HG03196 (cell line): ENCODE data around the gene ELOF1.

Experiments
- ATAC-seq: cut with Tn5 transposase; IDR thresholded peaks from one replicate; pipeline ENCODE4 v1.9.1; 2021; ENCODE audit not compliant: unreplicated experiment

ELOF1 gene

DNA sequence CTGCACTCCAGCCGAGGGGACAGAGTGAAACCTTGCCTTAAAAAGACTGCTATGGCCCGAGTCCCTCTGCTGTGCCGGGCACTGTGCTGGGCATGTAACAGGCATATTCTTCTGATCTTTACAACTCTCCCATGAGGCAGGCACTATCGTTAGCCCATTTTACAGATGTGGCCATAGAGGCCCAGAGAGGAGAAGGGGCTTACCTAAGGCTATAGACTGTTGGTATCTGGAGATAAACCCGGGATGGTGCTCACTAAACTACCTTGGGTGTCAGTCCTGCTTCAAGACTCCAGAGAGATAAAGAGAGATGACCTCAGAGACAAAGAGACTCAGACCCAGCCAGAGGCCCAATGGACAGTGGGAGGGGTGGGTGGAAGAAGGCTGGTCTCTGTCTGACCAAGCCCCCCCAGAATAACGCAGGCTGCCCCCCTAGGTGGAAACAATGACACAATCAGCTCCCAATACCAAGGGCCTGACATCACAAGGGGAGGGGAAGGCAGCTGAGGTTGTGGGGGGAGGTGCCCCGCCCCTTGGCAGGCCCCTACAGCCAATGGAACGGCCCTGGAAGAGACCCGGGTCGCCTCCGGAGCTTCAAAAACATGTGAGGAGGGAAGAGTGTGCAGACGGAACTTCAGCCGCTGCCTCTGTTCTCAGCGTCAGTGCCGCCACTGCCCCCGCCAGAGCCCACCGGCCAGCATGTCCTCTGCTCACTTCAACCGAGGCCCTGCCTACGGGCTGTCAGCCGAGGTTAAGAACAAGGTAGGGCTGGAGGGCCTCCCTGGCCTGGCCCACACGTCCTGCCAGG is 20.6 kb downstream of the ELOF1 start, which contains the start of gene CNN1:
TSS of gene CNN1 (plus strand) at position 620 of the 805 bp plus-strand sequence. CDS start at position 697, 77 bp downstream.
- no peak for ATAC-seq

DNA sequence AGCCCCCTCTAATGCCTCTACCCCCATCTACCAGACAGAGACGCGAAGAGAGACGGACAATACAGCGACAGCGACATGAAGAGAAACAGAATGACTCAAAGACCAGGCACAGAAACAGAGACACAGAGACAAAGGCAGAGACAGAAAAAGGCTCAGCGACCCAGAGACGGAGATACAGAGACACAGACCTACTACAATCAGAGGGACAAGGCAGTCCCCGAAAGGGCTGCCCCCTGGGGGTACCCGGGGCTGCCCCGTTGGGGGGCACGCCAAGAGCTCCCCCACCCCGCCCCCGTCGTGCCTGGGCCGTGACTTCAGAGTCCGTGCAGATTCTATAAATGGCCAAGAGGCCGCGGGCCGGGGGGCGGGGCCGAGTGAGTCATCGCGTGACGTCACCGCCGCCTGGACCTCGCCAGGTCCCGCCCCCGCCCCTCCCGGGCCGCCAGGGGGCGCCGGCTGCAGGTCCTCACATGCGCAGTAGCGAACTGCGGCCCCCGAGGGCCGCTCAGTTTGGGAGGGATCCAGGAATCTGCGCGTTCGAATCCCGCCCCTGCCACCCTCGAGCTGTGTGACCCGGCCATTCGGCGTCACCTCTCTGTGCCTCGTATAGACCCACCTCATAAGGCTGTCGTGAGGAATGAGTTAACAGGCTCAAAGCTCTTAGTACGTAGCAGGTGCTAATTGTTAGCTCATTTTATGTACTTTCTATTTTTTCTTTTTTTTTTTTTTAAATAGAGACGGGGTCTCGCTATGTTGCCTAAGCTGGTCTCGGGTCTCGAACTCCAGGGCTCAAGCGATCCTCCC is 23.0 kb downstream of the ELOF1 start:
- peak; percentile 64 for ATAC-seq

DNA sequence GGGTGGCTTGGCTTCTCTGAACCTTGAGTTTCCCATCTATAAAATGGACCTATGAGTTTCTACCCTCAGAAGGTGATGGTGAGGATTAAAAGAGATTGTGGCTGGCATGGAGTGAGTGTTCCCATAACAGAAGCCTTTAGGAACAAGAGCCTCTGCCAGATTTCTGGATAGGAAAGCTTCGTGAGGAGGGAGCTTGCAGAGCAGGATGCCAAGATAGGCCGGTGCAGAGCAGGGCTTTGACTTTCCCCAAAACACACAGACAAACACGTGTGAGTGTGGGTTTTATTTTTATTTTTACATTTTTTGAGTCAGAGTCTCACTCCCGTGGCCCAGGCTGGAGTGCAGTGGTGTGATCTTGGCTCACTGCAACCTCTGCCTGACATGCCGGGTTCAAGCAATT is 24.1 kb downstream of the ELOF1 start:
- no peak for ATAC-seq

DNA sequence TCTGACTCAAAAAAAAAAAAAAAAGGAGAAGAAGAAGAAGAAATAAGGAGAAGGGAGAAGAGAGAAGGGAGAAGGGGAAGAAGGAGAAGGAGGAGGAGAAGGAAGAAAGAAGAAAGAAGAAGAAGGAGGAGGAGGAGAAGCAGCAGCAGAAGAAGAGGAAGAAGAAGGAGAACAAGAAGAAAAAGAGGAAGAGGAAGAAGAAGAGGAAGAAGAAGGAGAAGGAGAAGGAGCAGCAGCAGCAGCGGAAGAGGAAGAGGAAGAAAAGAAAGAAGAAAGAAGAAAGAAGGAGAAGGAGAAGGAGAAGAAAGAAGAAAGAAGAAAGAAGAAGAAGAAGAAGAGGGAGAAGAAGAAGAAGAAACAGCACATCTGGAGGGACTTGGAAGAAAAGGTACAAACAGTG is 24.5 kb downstream of the ELOF1 start:
- ATAC-seq, result no peak

DNA sequence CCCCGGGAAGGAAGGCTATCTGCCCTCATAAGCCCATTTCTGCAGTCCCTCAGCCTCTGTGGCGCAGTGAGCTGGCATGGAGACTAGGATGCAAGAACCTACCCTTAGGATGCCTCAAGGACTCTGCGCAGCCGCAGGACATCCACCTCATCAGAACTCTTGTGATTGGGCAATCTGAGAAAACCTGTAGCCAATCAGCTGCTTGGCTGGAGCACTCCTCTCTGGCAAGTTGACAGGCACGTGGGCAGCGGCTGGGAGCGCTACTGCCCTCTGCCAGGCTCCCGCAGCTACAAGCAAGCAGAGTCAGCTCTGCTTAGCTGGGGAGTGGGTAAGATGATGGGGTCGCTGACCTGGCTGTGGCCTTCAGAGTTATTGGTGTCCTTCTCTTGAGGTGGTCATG is 28.6 kb downstream of the ELOF1 start:
- no peak for ATAC-seq

DNA sequence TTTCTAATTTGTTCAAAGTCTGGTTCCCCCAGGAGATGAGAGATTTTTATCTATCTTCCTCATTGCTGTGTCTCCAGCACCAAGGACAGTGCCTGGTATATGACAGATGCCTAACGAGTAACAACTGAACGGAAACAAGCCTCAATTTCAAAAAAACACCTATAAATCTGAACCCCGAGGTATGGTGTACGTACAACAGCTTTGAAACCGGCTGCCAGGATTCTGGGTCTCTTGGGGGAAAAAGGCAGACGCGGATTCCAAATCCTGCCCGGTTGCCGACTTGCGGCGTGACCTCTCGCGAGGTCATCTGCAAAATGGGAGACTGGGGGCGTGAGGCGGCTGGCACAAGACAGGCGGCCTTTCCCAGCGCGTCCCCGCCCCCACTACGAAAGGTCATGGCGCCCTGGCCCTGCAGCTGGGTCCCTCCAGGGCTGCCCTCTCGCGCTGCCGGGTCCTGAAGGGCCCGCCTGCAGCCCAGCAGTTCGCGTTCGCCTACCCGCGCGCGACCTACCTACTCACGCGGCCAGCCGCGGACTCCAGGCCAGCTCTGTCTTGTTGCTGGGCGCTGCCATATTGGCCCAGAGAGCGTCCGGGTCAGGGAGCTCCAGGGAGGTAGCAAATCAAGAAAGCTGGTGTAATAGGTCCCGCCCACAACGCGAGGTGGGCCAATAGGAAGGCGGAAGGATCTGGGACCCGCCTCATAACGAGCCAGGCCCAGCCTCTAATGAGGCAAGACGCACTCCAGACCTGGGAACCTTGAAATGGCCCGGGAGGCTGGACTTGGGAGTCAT is 30.3 kb downstream of the ELOF1 start, which contains the start of gene ECSIT:
TSS of gene ECSIT (minus strand) at position 584 of the 791 bp plus-strand sequence. CDS start 9,964 bp downstream, outside the sequence.
- peak; percentile 94 for ATAC-seq

DNA sequence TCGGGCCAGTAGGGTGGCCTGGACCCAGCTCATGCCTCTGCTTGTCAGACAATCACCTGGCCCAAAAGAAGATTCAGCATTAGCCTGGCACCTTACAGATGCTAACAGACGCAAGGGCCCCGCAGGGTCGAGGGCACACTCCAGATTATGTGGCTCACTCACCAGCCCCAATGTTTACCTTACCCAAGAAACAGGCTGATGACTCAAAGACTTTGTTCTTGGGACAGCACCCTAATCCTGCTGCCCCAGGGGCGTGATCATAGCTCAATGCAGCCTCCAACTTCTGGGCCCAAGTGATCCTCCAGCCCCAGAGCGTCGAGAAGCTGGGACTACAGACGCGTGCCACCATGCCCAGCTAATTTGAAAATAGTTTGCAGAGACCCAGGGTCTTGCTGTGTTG is 39.9 kb downstream of the ELOF1 start:
- ATAC-seq, result no peak

DNA sequence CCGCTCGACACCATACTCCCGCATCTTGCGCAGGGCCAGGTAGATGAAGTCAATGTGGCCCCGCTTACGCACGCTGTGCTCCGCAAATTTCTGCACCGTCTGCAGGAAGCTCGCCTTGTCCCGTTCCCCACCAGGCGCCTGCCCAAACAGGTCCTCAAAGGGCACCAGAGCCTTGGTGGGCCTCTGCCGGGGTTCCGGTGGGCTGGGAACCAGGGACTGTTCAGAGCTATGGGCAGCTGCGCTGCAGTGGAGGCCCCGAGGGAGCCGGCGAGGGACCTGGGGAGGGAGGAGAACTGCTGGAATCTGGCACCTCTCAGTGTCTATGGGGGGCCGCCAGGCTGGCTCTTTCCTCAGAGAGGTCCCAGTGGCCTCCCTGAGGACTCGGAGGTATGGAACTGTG is 45.1 kb downstream of the ELOF1 start:
- no peak for ATAC-seq

DNA sequence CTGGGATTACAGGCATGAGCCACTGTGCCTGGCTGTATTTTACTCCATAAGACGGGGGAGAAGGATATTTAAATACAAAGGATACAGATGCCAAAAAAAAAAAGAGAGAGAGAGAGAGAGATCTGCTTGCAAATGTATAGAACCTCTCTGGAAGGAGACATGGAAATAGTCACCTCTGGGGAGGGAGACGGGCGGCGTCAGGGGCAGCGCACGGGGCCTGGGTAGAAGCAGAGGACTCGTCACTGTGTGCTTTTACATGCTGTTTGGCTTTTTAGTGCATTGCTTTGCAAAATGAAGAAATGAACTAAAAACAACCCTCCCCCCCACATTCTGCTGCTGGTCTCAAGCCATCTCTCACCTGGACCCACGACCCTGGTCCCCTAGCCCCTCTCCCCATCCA is 48.6 kb downstream of the ELOF1 start:
- no peak for ATAC-seq

DNA sequence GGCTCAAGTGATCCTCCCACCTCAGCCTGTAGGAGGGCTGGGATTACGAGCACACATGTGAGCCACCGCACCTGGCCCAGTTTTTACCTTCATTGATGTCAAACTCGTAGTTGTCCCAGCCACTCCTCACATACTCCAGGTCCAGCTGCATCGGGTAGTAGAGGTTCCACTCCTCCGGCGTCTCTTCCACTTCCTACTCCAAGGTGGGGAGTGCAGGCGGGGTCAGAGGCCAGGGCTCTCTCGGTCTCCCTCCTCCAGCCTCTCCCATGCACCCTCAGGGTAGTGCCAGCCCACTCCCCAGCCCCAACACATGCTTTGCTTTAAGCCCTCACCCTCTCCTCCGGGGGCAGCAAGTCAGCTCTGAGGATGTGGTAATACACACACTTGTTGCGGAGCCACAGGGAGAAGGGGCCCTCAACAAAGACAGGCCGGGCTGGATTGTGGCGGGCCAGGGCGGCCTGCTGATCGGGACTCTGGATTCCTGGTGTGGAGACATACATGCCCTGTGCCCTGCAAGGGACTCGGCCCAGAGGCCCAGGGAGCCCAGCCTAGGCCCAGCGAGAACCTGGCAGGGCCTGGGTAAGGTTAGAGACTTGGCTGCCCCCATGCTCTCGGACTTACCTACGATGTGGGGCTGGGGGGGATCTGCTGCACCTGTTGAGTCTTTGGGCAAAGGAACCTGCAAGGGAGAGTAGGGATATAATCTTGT is 51.5 kb downstream of the ELOF1 start:
- ATAC-seq, result no peak

DNA sequence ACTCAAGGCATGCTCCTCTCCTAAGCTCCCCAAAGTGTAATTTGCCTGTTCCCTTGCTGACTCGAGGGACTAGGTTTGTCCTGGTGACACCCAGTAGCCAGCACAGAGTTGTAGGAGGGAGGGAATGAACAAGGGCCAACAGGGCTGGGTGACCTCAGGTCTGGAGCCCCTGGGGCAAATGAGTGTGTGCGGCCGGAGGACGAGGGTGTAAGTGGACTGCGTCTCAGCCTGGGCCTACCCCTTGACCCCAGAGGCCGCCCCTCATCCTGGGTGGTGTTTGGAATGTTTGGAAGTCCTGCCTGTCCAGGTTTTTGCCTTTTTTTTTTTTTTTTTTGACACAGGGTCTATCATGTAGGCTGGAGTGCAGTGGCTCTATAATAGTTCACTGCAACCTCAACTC is 52.1 kb downstream of the ELOF1 start:
- ATAC-seq, result no peak

DNA sequence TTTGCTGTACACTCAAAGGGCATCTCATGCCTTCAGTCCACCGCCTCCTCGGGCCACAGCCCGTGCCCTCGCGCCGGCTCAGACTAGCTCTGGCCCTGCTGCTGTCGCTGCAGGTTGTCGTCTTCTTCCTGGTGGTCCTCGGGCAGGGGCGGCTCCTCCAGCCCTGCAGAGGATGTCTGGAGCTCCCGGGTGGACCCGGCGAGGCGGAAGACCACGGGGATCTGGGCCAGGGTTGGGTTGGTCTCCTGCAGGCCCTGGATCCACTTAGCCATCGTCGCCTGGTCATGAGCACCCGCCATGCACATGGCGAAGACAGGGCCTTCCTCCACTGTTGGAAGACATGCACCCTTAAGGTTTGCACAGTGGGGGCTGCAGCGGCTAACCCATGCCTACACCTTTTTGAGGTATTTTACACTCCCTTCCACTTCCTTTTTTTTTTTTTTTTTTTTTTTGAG is 52.9 kb downstream of the ELOF1 start:
- peak; percentile 32 for ATAC-seq

DNA sequence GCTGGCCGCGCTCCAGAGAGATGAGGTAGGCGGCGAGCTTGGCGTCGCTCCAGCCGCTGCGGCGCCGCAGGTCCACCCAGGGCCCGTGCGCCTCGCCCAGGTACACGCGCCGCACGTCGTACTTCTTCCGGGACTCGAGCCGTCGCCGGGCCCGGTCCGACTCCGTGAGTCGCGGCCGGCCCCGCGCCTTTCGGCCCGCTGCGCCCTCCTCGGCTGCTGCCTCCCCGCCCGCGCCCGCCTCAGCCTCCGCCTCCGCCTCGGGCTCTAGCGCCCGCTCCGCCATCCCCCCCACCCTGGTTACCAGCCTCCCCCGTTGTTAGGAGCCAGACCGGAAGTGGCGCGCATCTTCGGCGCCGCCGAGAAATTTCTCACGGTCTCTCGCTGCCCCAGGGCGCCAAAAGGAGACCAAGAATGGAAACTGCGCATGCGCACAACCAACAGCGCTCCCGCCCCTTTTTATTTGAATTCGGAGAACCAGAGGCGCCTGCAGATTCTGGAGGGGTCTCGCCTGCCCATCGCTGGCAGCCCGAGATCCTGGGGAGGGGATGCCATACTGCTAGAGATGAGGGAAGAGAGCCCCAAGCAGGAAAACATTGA is 53.4 kb downstream of the ELOF1 start, which contains the start of gene ZNF653:
TSS of gene ZNF653 (minus strand) at position 336 of the 597 bp plus-strand sequence. CDS start at position 283, 53 bp downstream.
- peak; percentile 46 for ATAC-seq

DNA sequence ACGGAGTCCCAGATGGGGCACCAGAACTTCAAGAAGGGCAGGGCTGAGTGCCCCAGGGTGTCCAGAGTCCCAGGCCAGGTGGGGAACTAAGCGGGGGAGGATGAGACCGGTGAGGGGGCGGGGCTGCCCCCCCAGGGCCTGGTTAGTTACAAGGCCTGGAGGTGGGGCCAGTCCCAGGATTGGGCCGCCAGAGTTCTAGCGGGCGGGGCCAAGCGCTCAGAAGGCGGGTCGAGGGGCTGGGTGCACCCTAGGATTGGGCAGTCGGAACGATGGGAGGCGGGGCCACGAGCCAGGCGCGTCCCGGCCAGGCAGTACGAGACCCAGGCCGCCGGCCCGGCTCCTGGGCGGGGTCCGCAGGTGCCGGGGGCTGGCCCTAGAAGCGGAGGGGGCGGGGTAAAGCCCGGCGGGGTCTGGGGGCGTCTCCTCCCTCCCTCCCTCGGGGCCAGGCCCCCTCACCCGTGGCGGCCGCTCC is 54.0 kb downstream of the ELOF1 start:
- ATAC-seq, result peak; percentile 78

DNA sequence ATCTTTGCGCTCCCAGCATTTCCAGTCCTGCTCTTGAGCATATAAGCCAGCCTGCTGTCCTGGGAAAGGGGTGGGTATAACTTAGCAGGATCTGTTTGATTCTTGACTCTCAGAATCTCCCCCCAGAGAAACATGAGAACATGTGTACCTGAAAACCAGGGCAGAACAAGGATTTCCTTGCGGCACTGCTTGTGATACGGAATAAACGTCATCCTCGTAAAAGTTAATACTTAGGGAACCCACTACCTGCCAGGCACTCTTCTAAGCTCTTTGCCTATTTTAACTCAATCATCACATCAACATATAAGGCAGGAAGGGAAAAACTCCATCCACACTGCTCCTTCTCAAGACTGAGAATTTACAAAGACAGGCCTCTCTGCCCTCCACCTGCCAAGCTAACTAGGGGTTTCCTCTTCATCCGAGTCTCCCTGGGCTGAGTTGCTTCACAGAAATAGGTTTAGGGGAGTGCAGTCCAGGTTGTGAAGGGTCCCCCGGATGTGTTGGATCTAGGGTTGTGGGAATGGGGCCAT is 54.5 kb downstream of the ELOF1 start:
- ATAC-seq, result no peak
